ENCODE data around the gene USP1. TPM values are rescaled to one million over a fixed set of nuclear protein-coding genes. Genes with fewer than 3 reads are reported as not detected.

USP1 gene
- total and polyA plus RNA-seq, 10 of the 15 experiments (the other 5 are each of a cell fraction or from before 2014, with no cell fraction given) = 25.6 to 77.9 (median 48.1) TPM

DNA sequence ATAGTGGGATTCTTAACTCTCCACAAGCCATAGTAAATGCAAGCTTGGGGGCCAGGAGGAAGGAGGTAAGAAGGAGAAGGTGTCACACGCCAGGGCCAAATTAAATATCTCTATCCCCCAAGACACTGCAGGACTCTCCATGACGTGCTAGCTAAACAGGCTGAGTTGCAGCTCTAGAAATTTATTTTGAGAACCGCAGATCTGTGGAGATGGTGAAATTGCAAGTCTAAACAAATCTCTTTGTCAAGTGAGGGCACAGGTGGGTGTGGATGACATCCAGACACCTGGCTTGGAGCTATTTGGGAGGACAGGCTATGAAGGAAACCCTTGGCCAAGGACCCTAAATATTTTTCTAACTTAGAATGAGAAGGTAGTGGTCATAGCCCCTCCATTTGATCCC lies 39.5 kb upstream of the USP1 start:
- Histone ChIP-seq H3K4me3 (no peak overlapping the region), H3K4me1 (ENCODE audit: control insufficient read depth, insufficient read depth, low read length) (no peaks in the 10 kb centered on the region), H4K20me1 (ENCODE audit: control insufficient read depth, insufficient read depth) (no peaks in the 10 kb centered on the region), H3K9ac (ENCODE audit: control insufficient read depth, insufficient read depth, low read length) (no peak overlapping the region), H2AFZ (ENCODE audit: control insufficient read depth, low read depth, low read length) (no peak overlapping the region), H3K9me3 (replicated peaks; ENCODE audit: control insufficient read depth, insufficient read depth, low read length) (no peaks in the 10 kb centered on the region), H3K4me2 (ENCODE audit: control insufficient read depth, insufficient read depth) (no peak overlapping the region), H3K36me3 (ENCODE audit: control insufficient read depth in 2 of 2, insufficient read depth in 2 of 2, low read length in 1 of 2) (no peaks in the 10 kb centered on the region), H3K27ac (ENCODE audit: control insufficient read depth, insufficient read depth) (no peak overlapping the region), H3K27me3 (replicated peaks in 1 of 2; ENCODE audit: control insufficient read depth in 2 of 2, insufficient read depth in 2 of 2, low read length in 1 of 2) (no peaks in the 10 kb centered on the region), H3K79me2 (ENCODE audit: control insufficient read depth, insufficient read depth, low read length) (no peaks in the 10 kb centered on the region)
- POLR2A ChIA-PET = interaction anchor here (0.6 kb wide), 1 partner anchor 17 kb away, joined by 3 read pairs; no protein-coding TSS in a partner anchor
- intact Hi-C loops (cut with micrococcal nuclease; ENCODE audit: unreplicated experiment) = no loop called here
- 37% methylated on average over 3 of the region's 3 CpGs for whole genome bisulfite sequencing (ENCODE audit: insufficient coverage, insufficient replicate concordance, low lambda C conversion rate, missing lambda C conversion rate)
- ATAC-seq (no peak), DNase-seq (ENCODE audit: low read depth, low spot score) (no peak), FAIRE-seq (no peak)
- CTCF ChIA-PET = interaction anchor here (0.7 kb wide), 2 partner anchors 222 to 1116 kb away, joined by 3 read pairs; no protein-coding TSS in a partner anchor
- RAD21 ChIA-PET (ENCODE audit: unreplicated experiment) = interaction anchor here (0.8 kb wide), 1 partner anchor 349 kb away, joined by 3 read pairs; no protein-coding TSS in a partner anchor
- in situ Hi-C loops (cut with MboI) = no loop called here
- no TSS peak for BruUV-seq (replicated peaks)
- TF ChIP-seq SREBF2 (IDR thresholded peaks at IDR 0.05; ENCODE audit: low read length) (no peak), TCF12 (IDR thresholded peaks at IDR 0.05; ENCODE audit: low read depth, low read length) (no peak), SRF (IDR thresholded peaks at IDR 0.05; ENCODE audit: low read depth in 2 of 2, low read length in 2 of 2) (no peak), EP300 (IDR thresholded peaks at IDR 0.05; ENCODE audit: borderline replicate concordance in 1 of 2, control insufficient read depth in 1 of 2, low read depth in 2 of 2, low read length in 2 of 2) (no peak), SIN3A (IDR thresholded peaks at IDR 0.05; ENCODE audit: low read depth, low read length) (no peak)
- SMC1A ChIA-PET (ENCODE audit: uncharacterized antibody, unreplicated experiment) = no interaction called here

- Histone ChIP-seq H2AFZ (ENCODE audit: control insufficient read depth, low read depth, low read length) (no peak overlapping the region), H3K4me2 (ENCODE audit: control insufficient read depth, insufficient read depth) (no peak overlapping the region), H3K4me3 (no peak overlapping the region), H3K9ac (ENCODE audit: control insufficient read depth, insufficient read depth, low read length) (no peak overlapping the region), H3K27ac (ENCODE audit: control insufficient read depth, insufficient read depth) (no peak overlapping the region), H3K36me3 (ENCODE audit: control insufficient read depth in 2 of 2, insufficient read depth in 2 of 2, low read length in 1 of 2) (no peaks in the 10 kb centered on the region), H3K4me1 (ENCODE audit: control insufficient read depth, insufficient read depth, low read length) (no peaks in the 10 kb centered on the region), H4K20me1 (ENCODE audit: control insufficient read depth, insufficient read depth) (no peaks in the 10 kb centered on the region), H3K27me3 (replicated peaks in 1 of 2; ENCODE audit: control insufficient read depth in 2 of 2, insufficient read depth in 2 of 2, low read length in 1 of 2) (no peaks in the 10 kb centered on the region), H3K79me2 (ENCODE audit: control insufficient read depth, insufficient read depth, low read length) (no peaks in the 10 kb centered on the region), H3K9me3 (replicated peaks; ENCODE audit: control insufficient read depth, insufficient read depth, low read length) (no peaks in the 10 kb centered on the region)
- WGBS (ENCODE audit: insufficient coverage, insufficient replicate concordance, low lambda C conversion rate, missing lambda C conversion rate) = 49% methylated on average over 7 of the region's 8 CpGs
- BruUV-seq (replicated peaks) = no TSS peak
- SMC1A ChIA-PET (ENCODE audit: uncharacterized antibody, unreplicated experiment) = no interaction called here
- no peak for ATAC-seq
- in situ Hi-C loops (cut with MboI) (no loop called here), intact Hi-C loops (cut with micrococcal nuclease; ENCODE audit: unreplicated experiment) (no loop called here)
- POLR2A ChIA-PET = no interaction called here
- no peak for DNase-seq (ENCODE audit: low read depth, low spot score)
- RAD21 ChIA-PET (ENCODE audit: unreplicated experiment) = no interaction called here
- TF ChIP-seq TCF12 (IDR thresholded peaks at IDR 0.05; ENCODE audit: low read depth, low read length) = no peak
- no peak for TF ChIP-seq TCF7 (IDR thresholded peaks at IDR 0.05; ENCODE audit: borderline replicate concordance)
- no peak for TF ChIP-seq CEBPB (IDR thresholded peaks at IDR 0.05; ENCODE audit: borderline replicate concordance in 1 of 2, low read depth in 2 of 2, low read length in 2 of 2)
- no peak for TF ChIP-seq ATF7 (IDR thresholded peaks at IDR 0.05; ENCODE audit: low read depth)
- no peak for TF ChIP-seq NFYA (IDR thresholded peaks at IDR 0.05; ENCODE audit: borderline replicate concordance, low read depth, low read length)
- no peak for TF ChIP-seq CBX3 (IDR thresholded peaks at IDR 0.05; ENCODE audit: borderline replicate concordance, low read depth)
- no peak for TF ChIP-seq ZNF274 (IDR thresholded peaks at IDR 0.05; ENCODE audit: insufficient read depth, insufficient read length)
- TF ChIP-seq, protein P1, sequence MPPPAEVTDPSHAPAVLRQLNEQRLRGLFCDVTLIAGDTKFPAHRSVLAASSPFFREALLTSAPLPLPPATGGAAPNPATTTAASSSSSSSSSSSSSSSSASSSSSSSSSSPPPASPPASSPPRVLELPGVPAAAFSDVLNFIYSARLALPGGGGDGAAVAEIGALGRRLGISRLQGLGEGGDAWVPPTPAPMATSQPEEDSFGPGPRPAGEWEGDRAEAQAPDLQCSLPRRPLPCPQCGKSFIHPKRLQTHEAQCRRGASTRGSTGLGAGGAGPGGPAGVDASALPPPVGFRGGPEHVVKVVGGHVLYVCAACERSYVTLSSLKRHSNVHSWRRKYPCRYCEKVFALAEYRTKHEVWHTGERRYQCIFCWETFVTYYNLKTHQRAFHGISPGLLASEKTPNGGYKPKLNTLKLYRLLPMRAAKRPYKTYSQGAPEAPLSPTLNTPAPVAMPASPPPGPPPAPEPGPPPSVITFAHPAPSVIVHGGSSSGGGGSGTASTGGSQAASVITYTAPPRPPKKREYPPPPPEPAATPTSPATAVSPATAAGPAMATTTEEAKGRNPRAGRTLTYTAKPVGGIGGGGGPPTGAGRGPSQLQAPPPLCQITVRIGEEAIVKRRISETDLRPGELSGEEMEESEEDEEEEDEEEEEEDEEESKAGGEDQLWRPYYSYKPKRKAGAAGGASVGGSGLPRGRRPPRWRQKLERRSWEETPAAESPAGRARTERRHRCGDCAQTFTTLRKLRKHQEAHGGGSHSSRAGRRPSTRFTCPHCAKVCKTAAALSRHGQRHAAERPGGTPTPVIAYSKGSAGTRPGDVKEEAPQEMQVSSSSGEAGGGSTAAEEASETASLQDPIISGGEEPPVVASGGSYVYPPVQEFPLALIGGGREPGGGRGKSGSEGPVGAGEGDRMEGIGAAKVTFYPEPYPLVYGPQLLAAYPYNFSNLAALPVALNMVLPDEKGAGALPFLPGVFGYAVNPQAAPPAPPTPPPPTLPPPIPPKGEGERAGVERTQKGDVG (CRISPR knock-in tag; IDR thresholded peaks at IDR 0.05) = no peak
- TF ChIP-seq NFIC (IDR thresholded peaks at IDR 0.05; ENCODE audit: low read depth, low read length) = no peak
- CTCF ChIA-PET = no interaction called here
- no peak for FAIRE-seq
Measured at GRCh38 chr1:62398377-62398776, 38.5 kb upstream of the USP1 start.
